Activated CD4-positive, alpha-beta T cell treated with anti-CD3 and anti-CD28 coated beads for 1 hour (primary cell): ENCODE data around the gene TRMT13.

Source experiments
- DNase-seq: peaks from one replicate; pipeline ENCODE4 v3.0.0-alpha.2; 2020

The TRMT13 gene

GRCh38 chr1:100132566-100133477 is at the start of gene TRMT13, which contains the start of gene SASS6:
TRMT13 (plus strand) TSS chr1:100133163; CDS start chr1:100133169, 6 bp downstream.
SASS6 (minus strand) TSS chr1:100132930; CDS start chr1:100132814, 116 bp downstream.
- DNase-seq: peak; percentile 89

- DNase-seq: no peak
These were observed 45.6 kb upstream of the TRMT13 start for GRCh38 chr1:100087396-100087795.

- DNase-seq: no peak
These were observed 43.9 kb upstream of the TRMT13 start for GRCh38 chr1:100089082-100089481.

- DNase-seq: no peak
These were observed 42.5 kb upstream of the TRMT13 start for GRCh38 chr1:100090471-100090870.

- no peak for DNase-seq
These were observed 32.8 kb upstream of the TRMT13 start for GRCh38 chr1:100100202-100100601.

DNA sequence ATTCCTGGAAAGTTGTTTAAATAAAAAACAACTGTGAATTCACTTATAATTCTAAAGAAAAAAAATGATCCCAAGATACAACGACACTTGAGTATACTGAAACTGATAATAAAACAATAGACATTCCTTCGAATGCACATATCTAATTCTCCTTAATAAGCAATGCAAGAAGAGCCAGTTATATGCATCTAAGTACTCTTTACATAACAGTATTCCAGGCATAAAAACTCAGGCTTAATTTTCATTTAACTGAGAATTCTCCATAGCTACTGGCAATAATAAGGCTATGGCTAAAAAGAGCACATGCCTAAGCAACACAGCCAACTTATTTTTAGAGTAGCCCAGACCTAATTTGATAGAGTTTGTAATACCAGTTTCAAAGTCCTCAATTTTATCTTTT is 31.4 kb upstream of the TRMT13 start:
- no peak for DNase-seq

DNA sequence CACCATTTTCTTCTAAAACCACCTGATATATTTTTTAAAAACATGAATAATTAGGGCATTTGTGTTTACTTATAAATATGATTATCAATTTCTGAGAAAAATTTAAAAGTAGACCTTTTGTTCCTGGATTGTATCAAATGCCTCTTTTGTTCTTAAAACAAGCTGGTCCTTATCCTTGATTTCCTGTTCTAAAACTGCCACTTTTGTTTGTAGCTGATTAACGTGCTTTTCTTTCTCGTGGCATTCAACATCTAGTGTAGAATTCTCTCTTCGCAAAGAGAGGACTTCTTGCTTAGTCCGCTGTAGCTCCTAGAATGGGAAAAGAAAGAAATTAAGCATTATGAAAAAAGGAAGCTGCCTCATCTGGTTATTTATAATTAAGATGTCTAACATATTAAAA is 25.3 kb upstream of the TRMT13 start:
- DNase-seq: no peak

DNA sequence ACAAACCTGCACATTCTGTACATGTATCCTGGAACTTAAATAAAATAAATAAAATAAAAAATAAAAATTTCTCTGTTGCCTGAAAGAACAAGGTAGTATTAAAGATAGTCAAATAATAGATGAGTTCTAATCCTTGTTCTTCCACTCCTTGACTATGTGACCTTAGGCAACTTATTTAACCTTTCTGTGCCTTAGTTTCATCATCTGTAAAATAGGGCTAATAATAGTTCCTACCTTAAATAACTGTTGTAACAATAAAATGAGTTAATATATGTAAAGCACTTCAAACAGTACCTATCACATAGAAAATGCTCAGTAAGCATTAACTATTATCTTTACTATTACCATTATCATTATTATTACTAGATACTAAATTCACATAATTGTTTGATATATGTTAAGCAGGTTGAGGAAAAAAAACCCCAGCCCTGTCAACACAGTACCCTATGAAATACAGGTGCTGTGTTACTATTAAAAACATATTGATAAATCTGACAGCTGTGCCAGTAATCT is 23.4 kb upstream of the TRMT13 start:
- DNase-seq: no peak

GRCh38 chr1:100115524-100115923 is 17.4 kb upstream of the TRMT13 start:
- DNase-seq: no peak

DNA sequence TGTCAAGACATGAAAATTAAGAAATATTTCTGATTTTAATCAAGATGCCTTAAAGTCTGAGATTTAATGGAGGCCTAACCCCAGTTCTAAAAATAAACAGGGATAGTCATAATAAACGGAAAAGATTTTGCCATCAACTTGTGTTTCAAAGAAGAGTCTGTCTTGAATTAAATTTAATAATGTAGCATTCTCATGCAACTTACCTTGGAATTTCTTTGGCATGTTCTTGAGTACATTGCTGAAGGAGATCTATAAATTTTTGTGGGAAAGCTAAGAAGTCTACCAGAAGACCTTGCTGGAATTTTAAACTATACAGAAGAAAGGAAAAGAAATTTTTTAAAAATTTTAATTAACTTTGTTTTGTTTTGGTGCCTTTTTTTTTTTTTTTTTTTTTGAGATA is 10.8 kb upstream of the TRMT13 start:
- DNase-seq: no peak

DNA sequence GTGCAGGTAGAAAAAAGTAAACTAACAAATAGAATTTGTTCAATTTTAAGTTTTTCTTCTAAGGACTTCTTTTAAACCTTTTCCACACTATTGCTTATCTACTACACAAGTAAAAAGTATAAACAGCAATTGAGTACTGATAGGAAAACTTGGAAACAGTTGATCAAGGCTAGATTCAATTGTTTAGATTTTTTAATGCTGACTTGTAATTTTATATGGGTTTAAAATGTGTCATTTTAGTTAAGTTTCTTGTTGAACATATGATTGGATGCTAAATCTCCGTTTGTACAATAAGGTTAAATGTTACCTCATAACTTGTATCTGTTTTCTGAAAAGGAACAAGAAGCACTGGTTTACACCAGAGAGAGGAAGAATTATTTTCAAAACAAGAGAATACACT is 5.7 kb upstream of the TRMT13 start:
- no peak for DNase-seq

DNA sequence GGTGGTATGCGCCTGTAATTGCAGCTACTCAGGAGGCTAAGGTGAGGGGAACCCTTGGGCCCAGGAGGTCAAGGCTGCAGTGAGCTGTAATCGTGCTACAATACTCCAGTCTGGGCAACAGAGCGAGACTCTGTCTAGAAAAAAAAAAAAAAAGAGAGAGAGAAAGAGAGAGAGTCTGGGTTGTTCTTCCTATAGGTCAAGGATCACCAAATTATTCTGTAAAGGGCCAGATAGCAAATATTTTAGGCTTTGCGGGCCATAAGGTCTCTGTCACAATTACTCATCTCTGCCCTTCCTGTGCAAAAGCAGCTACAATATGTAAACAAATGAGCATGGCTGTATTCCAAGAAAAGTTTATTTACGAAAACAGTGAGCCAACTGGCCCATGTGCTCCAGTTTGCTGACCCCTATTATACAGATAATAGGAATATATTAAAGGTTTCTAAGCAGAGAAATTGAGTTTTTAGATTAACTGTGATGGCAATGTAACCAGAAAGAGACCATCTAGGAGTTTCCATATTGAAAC is 2.3 kb upstream of the TRMT13 start:
- DNase-seq: no peak

- no peak for DNase-seq
These were observed 1.3 kb upstream of the TRMT13 start for GRCh38 chr1:100131623-100132022.

GRCh38 chr1:100134872-100135271 is 1.9 kb downstream of the TRMT13 start:
- DNase-seq: no peak

- no peak for DNase-seq
These were observed 4.6 kb downstream of the TRMT13 start for GRCh38 chr1:100137602-100138001.

DNA sequence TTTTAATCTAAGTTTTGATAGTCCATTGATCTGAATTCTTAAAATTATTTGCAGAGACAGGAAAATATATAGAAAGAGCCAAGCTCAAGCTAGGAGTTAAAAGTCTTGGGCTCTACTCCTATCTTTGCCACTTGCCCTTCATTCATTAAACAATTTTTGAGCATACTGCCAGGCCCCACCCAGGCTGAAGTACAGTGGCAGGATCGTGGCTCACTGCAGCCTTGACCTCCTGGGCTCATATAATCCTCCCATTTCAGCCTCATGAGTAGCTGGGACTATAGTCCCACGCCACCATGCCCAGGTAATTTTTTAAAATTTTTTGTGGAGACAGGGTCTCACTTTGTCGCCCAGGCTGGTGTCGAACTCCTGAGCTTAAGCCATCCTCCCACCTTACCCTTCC is 8.2 kb downstream of the TRMT13 start:
- DNase-seq: no peak

- no peak for DNase-seq
These were observed 9.4 kb downstream of the TRMT13 start for GRCh38 chr1:100142343-100142742.

DNA sequence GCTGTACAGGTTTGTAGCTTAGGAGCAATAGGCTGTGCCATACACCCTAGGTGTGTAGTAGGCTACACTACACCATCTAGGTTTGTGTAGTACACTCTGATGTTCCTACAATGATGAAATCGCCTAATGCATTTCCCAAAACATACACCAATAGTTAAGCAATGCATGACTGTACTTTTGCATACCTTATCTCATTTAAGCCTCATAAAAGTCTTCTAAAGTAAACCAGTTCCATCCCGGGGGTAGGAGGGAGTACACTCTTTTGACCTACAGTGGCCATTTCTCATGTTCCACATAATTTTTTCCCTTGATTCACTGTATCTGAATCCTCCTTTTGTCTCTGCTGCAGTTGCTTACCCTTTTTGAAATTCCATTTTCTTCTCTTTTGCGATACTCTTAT is 12.2 kb downstream of the TRMT13 start:
- DNase-seq: no peak

- DNase-seq: no peak
These were observed 14.0 kb downstream of the TRMT13 start for GRCh38 chr1:100146958-100147357.

DNA sequence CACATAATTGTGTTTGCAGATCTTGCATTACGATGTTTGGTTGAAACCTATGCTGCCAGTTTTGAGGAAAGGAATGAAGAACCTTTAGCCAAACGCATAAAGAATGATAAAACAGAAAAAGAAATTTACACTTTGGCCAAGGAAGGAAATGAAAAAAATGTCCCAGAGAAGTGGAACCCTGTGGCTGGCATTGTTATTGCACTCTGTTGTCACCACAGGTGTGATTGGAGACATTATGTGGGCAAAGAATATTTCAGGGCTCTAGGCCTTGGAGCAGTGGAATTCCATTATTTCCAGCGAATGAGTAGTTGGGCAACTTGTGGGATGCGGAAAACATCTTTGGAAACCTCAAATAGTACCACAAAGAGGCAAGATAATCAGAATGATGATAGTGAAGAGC is 14.9 kb downstream of the TRMT13 start:
- DNase-seq: no peak

DNA sequence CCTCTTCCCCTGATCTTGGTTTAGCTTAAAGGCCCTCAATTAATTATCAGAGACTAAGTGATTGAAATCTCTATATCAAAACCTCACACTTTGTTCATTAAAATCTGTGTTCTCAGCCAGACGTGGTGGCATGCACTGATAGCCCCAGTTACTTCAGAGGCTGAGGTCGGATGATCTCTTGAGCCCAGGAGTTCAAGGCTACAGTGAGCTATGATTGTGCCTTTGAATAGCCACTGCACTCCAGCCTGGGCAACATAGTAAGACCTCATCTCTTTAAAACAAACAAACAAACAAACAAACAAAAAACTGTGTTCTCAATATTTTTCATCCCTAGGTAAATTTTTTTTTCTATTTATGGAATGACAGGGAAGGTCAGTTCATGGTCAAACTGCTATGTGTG is 18.7 kb downstream of the TRMT13 start:
- DNase-seq: no peak

- no peak for DNase-seq
These were observed 19.3 kb downstream of the TRMT13 start for GRCh38 chr1:100152271-100152670.

- DNase-seq: no peak
These were observed 29.9 kb downstream of the TRMT13 start for GRCh38 chr1:100162881-100163280.

DNA sequence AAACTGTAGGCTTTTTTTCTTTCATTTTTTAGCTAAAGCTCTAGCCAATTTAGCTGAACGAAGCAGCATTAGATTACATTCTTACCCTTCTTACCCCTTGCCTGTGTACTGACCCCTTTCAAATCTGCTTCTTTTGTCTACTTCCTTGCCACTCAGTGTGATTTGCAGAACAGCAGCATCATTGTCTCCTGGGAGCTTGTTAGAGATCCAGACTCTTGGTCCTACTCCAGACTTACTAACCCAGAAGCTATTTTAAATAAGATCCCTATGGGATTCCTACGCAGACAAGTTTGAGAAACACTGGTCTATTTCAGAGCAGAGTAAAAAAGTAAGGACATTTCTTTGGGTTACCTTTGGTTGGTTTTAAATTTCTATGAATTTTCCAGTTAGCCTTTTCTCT is 31.3 kb downstream of the TRMT13 start:
- DNase-seq: no peak
